BE2C (cell line): Measurements from ENCODE around the gene SBK2.
"Not testable (repeated sequence)": the region's sequence is repeated elsewhere in the genome, so short reads cannot be mapped to it uniquely, and the experiment has no call there.

ENCODE experiments used
- DNase-seq: peaks from one replicate; pipeline ENCODE4 v3.0.0-alpha.2; 2020
- H3K27me3 ChIP-seq: fragments of 250-450 bp; sonication (Bioruptor Pico); 2 replicates; pipeline ENCODE4 v1.5.1; 2020; ENCODE audit warnings: mild to moderate bottlenecking
- H3K36me3 ChIP-seq: fragments of 250-450 bp; sonication (Bioruptor Pico); 2 replicates; pipeline ENCODE4 v1.5.1; 2020; ENCODE audit warnings: mild to moderate bottlenecking
- H3K4me1 ChIP-seq: fragments of 250-450 bp; sonication (Bioruptor Pico); 2 replicates; pipeline ENCODE4 v1.5.1; 2020
- H3K4me3 ChIP-seq: 2 replicates; pipeline ENCODE4 v1.5.1; 2011; ENCODE audit warnings: low read depth, low read length
- H3K9me3 ChIP-seq: fragments of 250-450 bp; sonication (Bioruptor Pico); 2 replicates; pipeline ENCODE4 v1.5.1; 2020
- CTCF ChIP-seq: IDR thresholded peaks from 2 replicates; pipeline ENCODE4 v1.5.1; 2012; ENCODE audit warnings: mild to moderate bottlenecking, low read depth, low read length

SBK2 gene

GRCh38 chr19:55538132-55538531 is 1.2 kb upstream of the SBK2 start:
- Histone ChIP-seq H3K27me3 (no peaks in the 10 kb centered on the region), H3K9me3 (no peaks in the 10 kb centered on the region), H3K4me1 (no peaks in the 10 kb centered on the region), H3K4me3 (no peak overlapping the region), H3K36me3 (no peaks in the 10 kb centered on the region)
- no peak for TF ChIP-seq CTCF
- no peak for DNase-seq

GRCh38 chr19:55537741-55538111 is 793 bp upstream of the SBK2 start:
- H3K27me3 ChIP-seq, result no peaks in the 10 kb centered on the region
- no peaks in the 10 kb centered on the region for H3K9me3 ChIP-seq
- DNase-seq, result no peak
- no peaks in the 10 kb centered on the region for H3K4me1 ChIP-seq
- TF ChIP-seq CTCF, result no peak
- H3K36me3 ChIP-seq, result no peaks in the 10 kb centered on the region
- H3K4me3 ChIP-seq, result no peak overlapping the region

GRCh38 chr19:55536366-55536765 is 567 bp downstream of the SBK2 start:
- no peak for TF ChIP-seq CTCF
- H3K36me3 ChIP-seq, result no peaks in the 10 kb centered on the region

GRCh38 chr19:55535965-55536350 is 975 bp downstream of the SBK2 start:
- Histone ChIP-seq H3K36me3 (no peaks in the 10 kb centered on the region), H3K27me3 (no peaks in the 10 kb centered on the region)
- no peak for TF ChIP-seq CTCF

More at GRCh38 chr19:55536366-55536765, 567 bp downstream of the SBK2 start:
- Histone ChIP-seq H3K4me3 (no peak overlapping the region), H3K27me3 (no peaks in the 10 kb centered on the region), H3K4me1 (no peaks in the 10 kb centered on the region), H3K9me3 (no peaks in the 10 kb centered on the region)
- no peak for DNase-seq

GRCh38 chr19:55535173-55535964 is 1.6 kb downstream of the SBK2 start:
- TF ChIP-seq CTCF, result no peak
- Histone ChIP-seq H3K36me3 (no peaks in the 10 kb centered on the region), H3K4me3 (no peak overlapping the region)

More at GRCh38 chr19:55535965-55536350, 975 bp downstream of the SBK2 start:
- H3K4me1 ChIP-seq, result no peaks in the 10 kb centered on the region
- no peak overlapping the region for H3K4me3 ChIP-seq
- H3K9me3 ChIP-seq, result no peaks in the 10 kb centered on the region
- no peak for DNase-seq

GRCh38 chr19:55534280-55534679 is 2.7 kb downstream of the SBK2 start:
- not testable (repeated sequence) for H3K4me1 ChIP-seq, H3K27me3 ChIP-seq, H3K9me3 ChIP-seq, DNase-seq, H3K36me3 ChIP-seq, H3K4me3 ChIP-seq

More at GRCh38 chr19:55535173-55535964, 1.6 kb downstream of the SBK2 start:
- DNase-seq, result no peak
- H3K27me3 ChIP-seq, result no peaks in the 10 kb centered on the region
- no peaks in the 10 kb centered on the region for H3K4me1 ChIP-seq
- no peaks in the 10 kb centered on the region for H3K9me3 ChIP-seq
